ENCODE data around the gene P4HTM.

P4HTM gene

GRCh38 chr3:49009396-49009795, 19.4 kb downstream of the P4HTM start:
- no peak for DNase-seq

- DNase-seq: no peak
Observed at GRCh38 chr3:49012441-49013017, 22.5 kb downstream of the P4HTM start.

GRCh38 chr3:49013113-49013737, 23.2 kb downstream of the P4HTM start:
- no peak for DNase-seq

GRCh38 chr3:49013738-49014660, 24.0 kb downstream of the P4HTM start:
- peak; percentile 44 for DNase-seq

- DNase-seq: no peak
Observed at GRCh38 chr3:49015072-49015471, 25.0 kb downstream of the P4HTM start.

- no peak for DNase-seq
Observed at GRCh38 chr3:49015765-49016164, 25.7 kb downstream of the P4HTM start.

GRCh38 chr3:49016414-49017228, 26.6 kb downstream of the P4HTM start:
- DNase-seq: no peak

- peak; percentile 48 for DNase-seq
Observed at GRCh38 chr3:49017229-49017970, 27.4 kb downstream of the P4HTM start.

- DNase-seq: peak; percentile 72
Observed at GRCh38 chr3:49017971-49018706, 28.1 kb downstream of the P4HTM start, which contains the start of gene DALRD3. DALRD3 (minus strand) TSS chr3:49018580; CDS start chr3:49018564, 16 bp downstream.

- no peak for DNase-seq
Observed at GRCh38 chr3:49018707-49019006, 28.6 kb downstream of the P4HTM start.

- DNase-seq: no peak
Observed at GRCh38 chr3:49019941-49020329, 29.9 kb downstream of the P4HTM start.

GRCh38 chr3:49020330-49021212, 30.5 kb downstream of the P4HTM start:
- peak; percentile 57 for DNase-seq

GRCh38 chr3:49021213-49021812, 31.3 kb downstream of the P4HTM start:
- peak; percentile 97 for DNase-seq

- peak; percentile 97 for DNase-seq
Observed at GRCh38 chr3:49021813-49022687, 32.0 kb downstream of the P4HTM start, which contains the start of gene NDUFAF3. NDUFAF3 (plus strand) TSS chr3:49022121; CDS start chr3:49022145, 24 bp downstream.

GRCh38 chr3:49022688-49023171, 32.7 kb downstream of the P4HTM start:
- DNase-seq: peak; percentile 26

GRCh38 chr3:49023775-49024174, 33.7 kb downstream of the P4HTM start:
- DNase-seq: no peak

GRCh38 chr3:49024449-49024848, 34.4 kb downstream of the P4HTM start:
- DNase-seq: no peak

- DNase-seq: no peak
Observed at GRCh38 chr3:49025005-49025792, 35.2 kb downstream of the P4HTM start.

Measured in NCI-H146 (cell line).